GM19328 (cell line): Measurements from ENCODE around the gene PTPRK.

ENCODE experiments used
- ATAC-seq: cut with Tn5 transposase; IDR thresholded peaks from one replicate; pipeline ENCODE4 v1.9.1; 2021; ENCODE audit warnings: mild to moderate bottlenecking, moderate library complexity; ENCODE audit not compliant: unreplicated experiment

Gene PTPRK

GRCh38 chr6:128099571-128100197, 420.7 kb downstream of the PTPRK start:
- no peak for ATAC-seq

- no peak for ATAC-seq
These were observed 422.3 kb downstream of the PTPRK start for GRCh38 chr6:128098000-128098581.

- no peak for ATAC-seq
These were observed 423.4 kb downstream of the PTPRK start for GRCh38 chr6:128097009-128097408.

- no peak for ATAC-seq
These were observed 425.0 kb downstream of the PTPRK start for GRCh38 chr6:128095362-128095761.

- no peak for ATAC-seq
These were observed 441.4 kb downstream of the PTPRK start for GRCh38 chr6:128079021-128079420.

- ATAC-seq = peak; percentile 53
These were observed 442.1 kb downstream of the PTPRK start for GRCh38 chr6:128078276-128078675.

GRCh38 chr6:128076843-128077242, 443.6 kb downstream of the PTPRK start:
- ATAC-seq = no peak

- ATAC-seq = no peak
These were observed 445.8 kb downstream of the PTPRK start for GRCh38 chr6:128074567-128074966.

GRCh38 chr6:128073389-128073788, 447.0 kb downstream of the PTPRK start:
- ATAC-seq = no peak

GRCh38 chr6:128071212-128071611, 449.2 kb downstream of the PTPRK start:
- ATAC-seq = no peak

- no peak for ATAC-seq
These were observed 450.0 kb downstream of the PTPRK start for GRCh38 chr6:128070406-128070805.

GRCh38 chr6:128069188-128069587, 451.2 kb downstream of the PTPRK start:
- ATAC-seq = no peak

- ATAC-seq = no peak
These were observed 452.3 kb downstream of the PTPRK start for GRCh38 chr6:128068119-128068479.

- no peak for ATAC-seq
These were observed 452.8 kb downstream of the PTPRK start for GRCh38 chr6:128067446-128068118.

GRCh38 chr6:128065072-128065471, 455.3 kb downstream of the PTPRK start:
- ATAC-seq = no peak

GRCh38 chr6:128064540-128064895, 455.9 kb downstream of the PTPRK start:
- no peak for ATAC-seq

GRCh38 chr6:128063850-128064539, 456.4 kb downstream of the PTPRK start:
- ATAC-seq = no peak

GRCh38 chr6:128062882-128063603, 457.4 kb downstream of the PTPRK start:
- ATAC-seq = no peak

GRCh38 chr6:128057946-128058345, 462.5 kb downstream of the PTPRK start:
- no peak for ATAC-seq

GRCh38 chr6:128057541-128057940, 462.9 kb downstream of the PTPRK start:
- ATAC-seq = no peak

GRCh38 chr6:128053109-128053508, 467.3 kb downstream of the PTPRK start:
- no peak for ATAC-seq
